Ovary (tissue), 3 donors: ENCODE results near the gene GDPGP1.

ENCODE experiments used
- EP300 ChIP-seq: sonication (generic); formaldehyde crosslinking; IDR thresholded peaks from one replicate; pipeline ENCODE4 v1.6.1; 2017; ENCODE audit warnings: antibody characterized with exemption
- POLR2A ChIP-seq: fragments of 450-650 bp; IDR thresholded peaks from one replicate; pipeline ENCODE4 v1.6.1; 2017; ENCODE audit warnings: antibody characterized with exemption, mild to moderate bottlenecking, moderate library complexity
- TF ChIP-seq, protein P1 (sequence below), 3 donors: fragments of 450-650 bp in 2 of 3; fragments of 200-600 bp in 1 of 3; IDR thresholded peaks; one replicate each; pipeline versions ENCODE4 v1.5.1 to v1.8.0; 2016 to 2022; ENCODE audit warnings: antibody characterized with exemption in 3 of 3, mild to moderate bottlenecking in 1 of 3
- donor health status: DM: no; HTN: no; CAD: no.

DNA sequence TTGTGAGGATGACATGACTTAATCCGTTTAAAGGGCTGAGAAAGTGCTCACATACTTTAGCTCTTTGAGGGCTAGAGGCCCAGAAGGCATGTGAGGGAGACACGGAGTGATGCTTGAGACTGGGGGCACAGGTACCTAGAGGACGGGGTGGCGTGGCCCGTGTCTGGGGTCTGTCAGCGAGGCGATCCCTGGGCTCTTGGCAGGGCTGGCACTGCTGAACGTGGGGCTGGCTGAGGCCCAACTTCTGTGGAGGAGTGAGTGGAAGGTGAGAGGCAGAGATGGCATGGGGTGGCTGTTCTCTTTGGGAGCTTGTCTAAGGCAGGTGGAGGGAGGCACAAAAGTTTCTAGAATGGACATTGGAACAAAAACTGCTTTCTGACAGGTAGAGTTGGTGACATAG lies 23.4 kb upstream of the GDPGP1 start:
- TF ChIP-seq, protein P1, sequence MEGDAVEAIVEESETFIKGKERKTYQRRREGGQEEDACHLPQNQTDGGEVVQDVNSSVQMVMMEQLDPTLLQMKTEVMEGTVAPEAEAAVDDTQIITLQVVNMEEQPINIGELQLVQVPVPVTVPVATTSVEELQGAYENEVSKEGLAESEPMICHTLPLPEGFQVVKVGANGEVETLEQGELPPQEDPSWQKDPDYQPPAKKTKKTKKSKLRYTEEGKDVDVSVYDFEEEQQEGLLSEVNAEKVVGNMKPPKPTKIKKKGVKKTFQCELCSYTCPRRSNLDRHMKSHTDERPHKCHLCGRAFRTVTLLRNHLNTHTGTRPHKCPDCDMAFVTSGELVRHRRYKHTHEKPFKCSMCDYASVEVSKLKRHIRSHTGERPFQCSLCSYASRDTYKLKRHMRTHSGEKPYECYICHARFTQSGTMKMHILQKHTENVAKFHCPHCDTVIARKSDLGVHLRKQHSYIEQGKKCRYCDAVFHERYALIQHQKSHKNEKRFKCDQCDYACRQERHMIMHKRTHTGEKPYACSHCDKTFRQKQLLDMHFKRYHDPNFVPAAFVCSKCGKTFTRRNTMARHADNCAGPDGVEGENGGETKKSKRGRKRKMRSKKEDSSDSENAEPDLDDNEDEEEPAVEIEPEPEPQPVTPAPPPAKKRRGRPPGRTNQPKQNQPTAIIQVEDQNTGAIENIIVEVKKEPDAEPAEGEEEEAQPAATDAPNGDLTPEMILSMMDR (IDR thresholded peaks at IDR 0.05), result no peak
- TF ChIP-seq POLR2A (no peak), EP300 (no peak)
